Nephron progenitor cell (in vitro differentiated cells): ENCODE measurements around the gene CRAMP1.
A peak's percentile ranks its signal among the peaks of the same experiment; 100 is the strongest.

Experiments used
- DNase-seq: peaks from one replicate; pipeline ENCODE4 v3.0.0; 2021
- H3K27ac Mint-ChIP-seq: 2 replicates; pipeline ENCODE4 v1.8.0; 2021; ENCODE audit warnings: mild to moderate bottlenecking, moderate library complexity, mixed read lengths
- H3K27me3 Mint-ChIP-seq: 2 replicates; pipeline ENCODE4 v1.8.0; 2021; ENCODE audit warnings: mild to moderate bottlenecking, low read depth, mixed read lengths; ENCODE audit not compliant: poor library complexity
- H3K36me3 Mint-ChIP-seq: 2 replicates; pipeline ENCODE4 v1.8.0; 2021; ENCODE audit warnings: low read depth, mixed read lengths
- H3K4me1 Mint-ChIP-seq: 2 replicates; pipeline ENCODE4 v1.8.0; 2021; ENCODE audit warnings: mixed read lengths
- H3K4me3 Mint-ChIP-seq: 2 replicates; pipeline ENCODE4 v1.8.0; 2021; ENCODE audit warnings: mild to moderate bottlenecking, moderate library complexity, mixed read lengths
- H3K9me3 Mint-ChIP-seq: 2 replicates; pipeline ENCODE4 v1.8.0; 2021; ENCODE audit warnings: mild to moderate bottlenecking, moderate library complexity, mixed read lengths
- TF ChIP-seq, protein P1 (sequence below): fragments of 200-600 bp; sonication (generic); IDR thresholded peaks from 2 replicates; pipeline ENCODE4 v1.5.0; 2021; ENCODE audit warnings: antibody characterized with exemption

The CRAMP1 gene

GRCh38 chr16:1669698-1670097 is 57.5 kb downstream of the CRAMP1 start:
- Mint-ChIP-seq H3K9me3 (no peaks in the 10 kb centered on the region), H3K27ac (no peak overlapping the region), H3K4me1 (no peaks in the 10 kb centered on the region), H3K4me3 (no peak overlapping the region), H3K27me3 (no peaks in the 10 kb centered on the region), H3K36me3 (peaks cover 65% of the 10 kb centered on the region)
- TF ChIP-seq, protein P1, sequence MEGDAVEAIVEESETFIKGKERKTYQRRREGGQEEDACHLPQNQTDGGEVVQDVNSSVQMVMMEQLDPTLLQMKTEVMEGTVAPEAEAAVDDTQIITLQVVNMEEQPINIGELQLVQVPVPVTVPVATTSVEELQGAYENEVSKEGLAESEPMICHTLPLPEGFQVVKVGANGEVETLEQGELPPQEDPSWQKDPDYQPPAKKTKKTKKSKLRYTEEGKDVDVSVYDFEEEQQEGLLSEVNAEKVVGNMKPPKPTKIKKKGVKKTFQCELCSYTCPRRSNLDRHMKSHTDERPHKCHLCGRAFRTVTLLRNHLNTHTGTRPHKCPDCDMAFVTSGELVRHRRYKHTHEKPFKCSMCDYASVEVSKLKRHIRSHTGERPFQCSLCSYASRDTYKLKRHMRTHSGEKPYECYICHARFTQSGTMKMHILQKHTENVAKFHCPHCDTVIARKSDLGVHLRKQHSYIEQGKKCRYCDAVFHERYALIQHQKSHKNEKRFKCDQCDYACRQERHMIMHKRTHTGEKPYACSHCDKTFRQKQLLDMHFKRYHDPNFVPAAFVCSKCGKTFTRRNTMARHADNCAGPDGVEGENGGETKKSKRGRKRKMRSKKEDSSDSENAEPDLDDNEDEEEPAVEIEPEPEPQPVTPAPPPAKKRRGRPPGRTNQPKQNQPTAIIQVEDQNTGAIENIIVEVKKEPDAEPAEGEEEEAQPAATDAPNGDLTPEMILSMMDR: no peak
- no peak for DNase-seq

DNA sequence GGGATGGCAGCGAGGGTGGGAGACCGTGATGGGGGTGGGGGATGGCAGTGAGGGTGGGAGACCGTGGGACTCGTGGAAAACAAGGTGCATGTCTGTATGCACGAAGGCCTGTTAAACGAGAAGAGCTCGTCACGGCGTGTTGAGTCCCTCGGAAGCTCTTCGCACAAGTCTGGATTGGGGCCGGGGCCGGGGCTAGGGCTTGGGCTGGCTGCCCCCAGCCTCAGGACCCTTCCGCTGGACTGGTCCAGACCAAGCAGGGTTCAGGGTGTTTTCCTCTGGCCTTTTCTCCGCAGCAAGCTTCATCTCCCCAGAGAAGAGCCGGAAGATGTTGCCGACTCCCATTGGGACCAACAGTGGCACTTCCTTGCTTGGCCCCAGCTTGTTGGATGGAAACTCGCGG is 58.2 kb downstream of the CRAMP1 start:
- no peak for DNase-seq
- H3K4me3 Mint-ChIP-seq: no peak overlapping the region
- H3K4me1 Mint-ChIP-seq: no peaks in the 10 kb centered on the region
- TF ChIP-seq, protein P1: no peak
- no peak overlapping the region for H3K27ac Mint-ChIP-seq
- H3K9me3 Mint-ChIP-seq: no peaks in the 10 kb centered on the region
- H3K27me3 Mint-ChIP-seq: no peaks in the 10 kb centered on the region
- peaks cover 66% of the 10 kb centered on the region for H3K36me3 Mint-ChIP-seq

- Mint-ChIP-seq H3K4me3 (no peak overlapping the region), H3K4me1 (no peaks in the 10 kb centered on the region), H3K27ac (no peak overlapping the region), H3K9me3 (no peaks in the 10 kb centered on the region), H3K27me3 (no peaks in the 10 kb centered on the region), H3K36me3 (peaks cover 66% of the 10 kb centered on the region)
- DNase-seq: no peak
- TF ChIP-seq, protein P1: no peak
Measured at GRCh38 chr16:1670866-1671265, 58.7 kb downstream of the CRAMP1 start.

DNA sequence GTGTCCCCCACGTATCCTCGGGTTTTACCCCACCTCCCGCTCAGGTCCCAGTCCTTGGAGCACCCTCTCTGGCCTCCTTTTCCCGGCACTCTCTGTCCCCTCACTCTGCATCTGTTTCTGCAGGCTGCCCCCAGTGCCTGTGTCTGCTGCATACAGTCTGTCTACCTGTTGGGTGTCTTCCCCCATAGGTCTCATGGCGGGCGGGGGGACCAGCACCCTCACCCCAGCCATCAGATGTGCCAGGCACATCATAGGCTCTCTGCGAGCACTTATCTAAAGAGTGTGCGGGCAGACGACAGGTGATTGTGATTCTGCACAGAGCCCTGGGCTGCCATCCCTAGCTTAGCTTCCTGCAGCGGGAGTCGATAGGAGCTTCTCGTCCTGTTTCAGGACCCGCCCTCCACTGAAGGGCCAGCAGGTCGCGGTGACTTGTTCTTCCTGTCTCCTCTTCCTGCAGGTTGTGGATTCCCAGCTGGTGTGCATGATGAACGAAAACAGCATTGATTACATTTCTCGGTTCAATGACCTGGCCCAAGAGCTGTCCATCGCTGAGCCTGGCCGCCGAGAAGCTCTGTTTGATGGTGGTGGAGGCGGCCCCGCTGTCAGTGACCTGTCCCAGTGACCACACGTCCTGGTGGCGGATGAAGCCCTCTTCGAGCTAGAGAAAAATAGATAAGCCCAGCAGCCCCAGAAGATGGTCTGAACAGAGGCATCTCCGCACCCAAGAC is 61.4 kb downstream of the CRAMP1 start:
- no peaks in the 10 kb centered on the region for H3K9me3 Mint-ChIP-seq
- H3K4me1 Mint-ChIP-seq: peaks cover 13% of the 10 kb centered on the region

GRCh38 chr16:1674306-1674705 is 62.1 kb downstream of the CRAMP1 start:
- peak overlapping the region; percentile 68 for H3K27ac Mint-ChIP-seq
- DNase-seq: no peak

More for the DNA sequence above, 61.4 kb downstream of the CRAMP1 start:
- TF ChIP-seq, protein P1: no peak
- Mint-ChIP-seq H3K4me3 (no peak overlapping the region), H3K27ac (no peak overlapping the region), H3K36me3 (peaks cover 58% of the 10 kb centered on the region), H3K27me3 (no peaks in the 10 kb centered on the region)
- DNase-seq: no peak

More at GRCh38 chr16:1674306-1674705, 62.1 kb downstream of the CRAMP1 start:
- Mint-ChIP-seq H3K27me3 (no peaks in the 10 kb centered on the region), H3K9me3 (no peaks in the 10 kb centered on the region), H3K36me3 (peaks cover 53% of the 10 kb centered on the region), H3K4me3 (no peak overlapping the region), H3K4me1 (peaks cover 20% of the 10 kb centered on the region)
- TF ChIP-seq, protein P1: no peak
